NCI-H2029 (cell line): ENCODE data around the gene NDRG3.
A peak's percentile ranks its signal among the peaks of the same experiment; 100 is the strongest.
"Not testable (repeated sequence)": the region's sequence is repeated elsewhere in the genome, so short reads cannot be mapped to it uniquely, and the experiment has no call there.

Experiments used
- DNase-seq: peaks from one replicate; lab custom pipeline; 2025; lab: John Stamatoyannopoulos, UW

NDRG3 gene

DNA sequence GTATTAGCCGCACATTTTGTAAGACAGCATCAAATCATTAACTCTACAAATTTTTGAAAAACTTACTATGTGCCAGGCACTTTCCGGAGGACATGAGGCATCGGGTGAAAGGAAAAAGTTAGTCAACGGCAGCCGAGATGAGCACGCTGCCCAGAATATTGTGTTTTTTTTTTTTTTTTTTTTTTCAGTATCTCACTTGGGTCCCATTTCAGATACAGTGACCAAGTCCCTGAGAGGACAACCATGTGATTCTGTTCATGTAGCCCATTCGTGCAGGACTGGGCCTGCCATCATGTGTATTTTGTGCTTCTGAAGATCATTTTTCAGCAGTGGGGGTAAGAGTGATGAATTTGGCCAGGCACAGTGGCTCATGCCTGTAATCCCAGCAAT, 101.2 kb downstream of the NDRG3 start:
- no peak for DNase-seq

DNA sequence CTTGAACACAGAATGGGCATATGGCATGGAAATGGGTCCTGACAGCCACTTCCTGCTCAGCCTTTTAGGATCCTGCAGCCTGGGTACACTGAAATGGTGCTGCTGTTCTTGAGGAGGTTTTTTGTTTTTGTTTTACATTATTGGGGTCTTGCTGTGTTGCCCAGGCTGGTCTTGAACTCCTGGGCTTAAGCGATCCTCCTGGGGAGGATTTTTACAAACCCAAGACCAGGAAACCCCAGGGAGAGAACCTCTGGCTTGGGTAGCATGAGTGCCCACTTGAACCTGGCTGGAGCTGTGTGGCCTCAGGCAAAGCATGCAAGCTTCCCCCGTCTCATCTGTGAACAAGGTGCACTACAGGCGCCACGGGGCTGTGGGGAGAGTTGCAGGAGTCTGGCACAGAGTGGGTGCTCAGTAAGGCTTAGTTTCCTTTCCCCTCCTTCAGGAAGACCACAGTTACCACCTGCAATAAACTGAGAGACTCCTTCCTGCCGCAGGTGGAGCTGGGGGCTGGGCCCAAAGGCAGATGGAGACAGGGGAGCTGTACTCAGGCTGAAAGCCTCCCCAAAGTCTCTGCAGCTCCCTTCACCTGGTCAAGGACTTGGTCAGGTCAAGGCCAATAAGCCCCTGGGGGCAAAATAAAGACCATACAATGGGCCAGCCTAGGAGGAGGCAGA, 101.7 kb downstream of the NDRG3 start:
- DNase-seq = peak; percentile 9

DNA sequence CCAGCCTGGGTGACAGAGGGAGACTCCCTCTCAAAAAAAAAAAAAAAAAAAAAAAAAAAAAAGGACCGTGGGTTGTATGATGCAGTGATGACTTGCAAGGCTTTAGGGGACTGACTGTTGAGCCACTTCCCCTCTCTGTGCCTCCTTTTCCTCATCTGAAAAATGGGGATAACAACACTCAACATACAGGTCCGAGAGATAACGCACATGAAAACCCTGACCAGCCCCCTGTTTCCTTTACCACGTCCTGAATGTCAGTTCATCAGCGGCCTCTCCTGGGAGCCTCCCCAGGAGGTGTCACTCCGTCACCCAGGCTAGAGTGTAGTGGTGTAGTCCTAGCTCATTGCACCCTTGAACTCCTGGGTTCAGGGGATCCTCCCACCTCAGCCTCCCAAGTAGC, 103.8 kb downstream of the NDRG3 start:
- no peak for DNase-seq

DNA sequence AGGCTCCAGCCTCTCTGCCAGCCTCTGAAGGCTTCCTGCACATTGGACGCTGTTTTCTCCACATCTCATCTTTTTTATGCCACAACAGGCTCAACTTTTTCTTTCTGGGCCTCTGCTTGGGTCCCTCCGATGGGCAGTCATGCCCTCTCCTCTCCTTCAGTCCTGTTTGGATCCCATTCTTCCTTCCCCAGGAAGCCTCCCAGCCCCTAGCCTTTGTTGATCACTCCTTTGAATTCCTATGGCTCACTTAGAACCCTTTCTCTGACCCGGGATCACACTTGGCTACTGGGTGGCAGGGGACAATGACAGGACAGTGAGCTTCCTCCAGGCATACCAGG, 104.4 kb downstream of the NDRG3 start:
- no peak for DNase-seq

DNA sequence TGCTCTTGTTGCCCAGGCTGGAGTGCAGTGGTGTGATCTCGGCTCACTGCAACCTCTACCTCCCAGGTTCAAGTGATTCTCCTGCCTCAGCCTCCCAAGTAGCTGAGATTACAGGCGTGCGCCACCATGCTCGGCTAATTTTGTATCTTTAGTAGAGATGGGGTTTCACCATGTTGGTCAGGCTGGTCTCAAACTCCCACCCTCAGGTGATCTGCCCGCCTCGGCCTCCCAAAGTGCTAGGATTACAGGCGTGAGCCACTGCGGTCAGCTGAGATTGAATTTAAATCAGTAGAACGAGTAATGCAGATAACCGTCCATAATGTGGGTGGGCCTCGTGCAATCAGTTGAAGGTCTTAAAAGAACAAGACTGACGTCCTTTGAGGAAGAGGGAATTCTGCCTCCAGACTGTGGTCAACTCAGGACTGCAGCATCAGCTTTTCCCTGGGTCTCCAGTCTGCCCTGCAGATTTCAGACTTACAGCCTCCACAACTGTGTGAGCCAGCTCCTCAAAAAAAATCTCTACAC, 107.0 kb downstream of the NDRG3 start:
- not testable (repeated sequence) for DNase-seq

DNA sequence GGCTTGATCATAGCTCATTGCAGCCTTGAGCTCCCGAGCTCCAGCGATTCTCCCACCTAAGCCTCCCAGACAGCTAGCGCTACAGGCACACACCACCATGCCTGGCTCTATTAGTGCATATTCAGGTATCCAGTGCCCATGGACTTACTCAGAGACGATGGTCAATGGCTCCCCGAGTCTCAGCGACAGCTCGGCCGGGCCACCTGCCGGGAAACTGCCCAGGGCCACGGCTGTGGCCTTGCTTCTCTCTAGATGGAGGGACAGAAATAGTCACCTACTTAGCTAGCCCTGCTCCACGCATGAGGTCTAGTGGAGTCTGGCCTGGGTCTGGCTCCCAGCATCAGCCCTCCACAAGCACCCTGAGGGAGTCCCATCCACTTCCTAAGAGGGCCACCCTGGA, 111.5 kb downstream of the NDRG3 start:
- no peak for DNase-seq

DNA sequence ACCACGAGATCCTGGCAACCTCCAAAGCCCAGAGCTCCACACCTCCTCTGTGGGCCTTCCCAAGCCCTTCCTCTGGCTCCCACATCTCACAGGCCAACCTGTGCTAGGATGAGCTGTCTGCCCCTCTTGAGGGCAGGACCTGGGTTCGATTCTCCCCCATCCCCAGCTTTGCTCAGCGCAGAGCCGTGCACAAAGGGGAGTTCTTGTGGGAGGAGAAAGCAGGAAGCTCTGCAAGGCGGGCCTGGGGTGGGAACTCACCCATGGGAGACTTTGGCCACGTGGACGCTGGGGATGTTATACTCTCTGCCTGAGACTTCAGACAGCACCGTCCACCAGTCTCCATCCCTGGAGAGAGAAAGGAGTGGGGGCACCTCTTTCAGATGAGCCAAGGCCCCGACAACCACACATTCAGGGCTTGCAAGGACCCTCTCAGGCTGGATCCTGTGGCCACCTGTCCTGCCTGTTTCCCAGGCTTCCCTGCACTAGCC, 112.6 kb downstream of the NDRG3 start:
- DNase-seq = no peak

DNA sequence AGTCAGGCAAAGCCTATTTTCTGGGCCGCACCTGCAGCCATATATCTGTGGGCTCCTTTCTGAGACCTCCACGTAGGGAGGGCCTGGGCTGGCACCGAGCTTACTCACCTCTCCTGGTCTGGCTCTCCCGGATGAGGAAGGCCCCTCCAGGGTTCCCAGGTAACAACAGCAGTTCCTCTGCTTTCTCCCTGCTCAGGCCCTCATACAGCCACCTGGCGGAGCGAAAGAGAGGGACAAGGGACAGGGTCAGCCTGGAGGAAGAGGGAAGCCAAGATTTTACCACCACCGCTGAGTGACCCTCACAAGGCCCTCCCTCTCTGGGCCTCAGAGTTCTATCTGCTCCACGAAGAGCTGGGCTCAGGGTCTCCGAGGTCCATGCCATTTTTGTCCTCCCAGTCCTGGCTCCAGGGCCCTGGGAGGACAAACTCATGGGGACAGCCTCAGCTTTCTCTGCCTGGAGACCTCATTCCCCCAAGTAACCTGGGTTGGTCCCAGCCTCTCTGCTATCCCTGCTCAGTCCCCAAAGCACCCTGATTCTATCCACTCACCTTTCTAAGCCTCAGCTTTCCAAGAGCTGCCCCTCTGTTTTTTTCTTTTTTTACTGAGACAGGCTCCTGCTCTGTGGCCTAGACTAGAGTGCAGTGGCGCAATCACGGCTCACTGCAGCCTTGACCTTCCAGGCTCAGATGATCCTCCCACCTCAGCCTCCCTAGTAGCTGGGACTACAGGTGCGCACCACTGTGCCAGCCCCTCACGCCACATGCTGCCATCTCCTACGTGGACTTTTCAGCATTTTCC, 113.2 kb downstream of the NDRG3 start:
- DNase-seq = no peak

DNA sequence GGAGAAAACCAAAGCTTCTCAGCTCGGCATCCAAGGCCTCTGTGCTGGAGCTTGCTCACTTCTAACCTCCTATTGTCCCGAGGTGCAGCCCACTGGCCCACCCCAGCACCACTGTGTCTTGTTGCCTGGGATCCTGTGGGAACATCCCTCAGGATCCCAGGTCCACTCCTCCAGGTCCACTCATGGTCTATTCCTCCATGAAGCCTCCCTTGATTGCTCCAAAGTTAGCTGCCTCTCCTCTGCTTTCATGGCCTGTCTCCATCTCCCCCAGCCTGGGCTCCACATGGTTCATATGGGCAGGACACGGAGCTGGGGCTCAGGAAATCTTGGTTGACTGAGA, 113.8 kb downstream of the NDRG3 start:
- DNase-seq = no peak

DNA sequence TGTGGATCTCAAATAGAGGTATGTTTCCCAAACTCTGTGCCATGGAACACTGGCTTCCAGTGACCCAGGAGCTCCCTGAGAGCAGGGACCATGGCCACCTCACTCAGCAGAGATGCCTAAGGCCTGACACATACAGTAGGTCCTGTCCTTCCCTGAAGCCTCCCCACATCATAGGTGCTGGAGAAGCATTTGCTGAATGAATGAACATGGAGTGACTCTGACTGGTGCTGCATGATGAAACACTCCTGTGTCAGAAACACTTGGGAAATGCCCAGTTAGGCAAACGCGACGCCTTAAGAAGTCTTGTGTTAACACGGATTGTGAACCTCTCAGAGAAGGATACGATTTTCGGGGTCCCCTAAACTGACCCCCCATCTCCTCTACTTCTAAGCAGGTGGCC, 114.2 kb downstream of the NDRG3 start:
- no peak for DNase-seq

DNA sequence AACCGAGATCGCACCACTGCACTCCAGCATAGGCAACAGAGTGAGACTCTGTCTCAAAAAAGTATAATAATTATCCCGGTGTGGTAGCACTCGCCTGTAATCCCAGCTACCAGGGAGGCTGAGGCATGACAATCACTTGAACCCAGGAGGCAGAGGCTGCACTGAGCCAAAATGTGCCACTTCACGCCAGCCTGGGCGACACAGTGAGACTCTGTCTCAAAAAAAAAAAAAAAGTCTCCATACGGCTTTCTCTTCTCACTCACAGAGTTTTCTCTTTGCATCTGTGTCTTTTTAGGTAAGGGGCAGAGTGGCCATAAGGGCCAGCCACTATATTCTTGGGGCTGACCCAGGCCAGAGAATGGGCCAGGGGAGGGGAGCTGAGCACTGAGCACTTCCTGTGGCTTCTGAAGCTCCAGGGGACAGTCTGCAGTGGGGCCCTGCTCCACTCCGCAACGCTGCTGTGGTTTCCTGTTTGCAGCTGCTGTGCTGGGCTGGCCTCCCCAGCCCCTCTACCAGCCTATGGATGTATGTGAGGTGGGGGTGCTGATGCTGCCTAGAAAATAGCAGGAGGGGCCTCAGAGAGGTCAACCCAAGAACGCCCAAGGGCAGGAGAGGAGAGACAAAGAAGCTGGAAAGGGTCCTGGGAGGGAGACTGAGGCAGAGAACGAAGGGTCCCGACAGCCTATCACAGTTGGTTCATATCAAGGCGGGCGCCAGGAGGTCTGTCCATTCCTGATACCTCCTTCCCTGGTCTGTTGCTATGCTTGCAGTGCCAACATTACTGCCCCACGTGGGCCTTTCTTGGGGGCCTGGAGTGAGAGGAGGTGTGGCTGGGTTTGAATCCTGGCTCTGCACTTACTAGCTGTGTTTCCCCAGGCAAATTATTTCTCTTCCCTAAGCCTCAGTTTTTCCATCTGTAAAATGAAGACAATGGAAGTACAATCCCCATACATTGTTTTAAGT, 115.9 kb downstream of the NDRG3 start:
- no peak for DNase-seq

DNA sequence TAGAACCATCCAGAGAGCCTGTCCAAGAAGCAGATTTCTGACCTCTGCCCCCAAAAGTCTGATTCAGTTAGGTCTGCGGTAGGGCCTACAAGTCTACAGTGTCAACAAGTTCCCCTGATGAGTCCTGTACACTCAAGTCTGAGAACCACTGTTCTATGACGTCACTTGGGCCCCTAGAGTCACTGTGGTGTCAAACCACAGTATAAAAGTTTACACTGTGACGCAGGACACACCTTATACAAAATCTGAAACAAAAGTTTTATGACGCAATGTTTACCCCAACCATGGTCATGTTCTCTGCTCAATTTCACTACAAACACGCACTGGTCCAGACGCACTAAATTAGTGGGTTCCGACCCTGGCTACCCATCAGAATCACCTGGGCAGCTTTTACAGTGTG, 117.8 kb downstream of the NDRG3 start:
- DNase-seq = no peak

DNA sequence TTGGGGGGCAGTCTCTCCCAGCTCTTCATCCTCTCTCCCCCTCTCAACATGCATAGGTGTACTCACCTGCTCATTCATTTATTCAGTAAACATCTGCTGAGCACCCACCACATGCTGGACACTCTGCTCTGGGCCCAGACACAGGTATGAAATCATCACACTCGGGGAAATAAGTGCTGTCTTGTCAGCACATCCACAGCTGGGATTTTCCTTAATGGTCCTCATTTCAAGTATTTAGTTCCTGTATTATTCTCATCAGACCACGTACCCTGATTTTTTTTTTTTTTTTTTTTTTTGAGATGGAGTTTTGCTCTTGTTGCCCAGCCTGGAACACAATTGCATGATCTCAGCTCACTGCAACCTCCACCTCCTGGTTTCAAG, 121.0 kb downstream of the NDRG3 start:
- DNase-seq = peak; percentile 86

DNA sequence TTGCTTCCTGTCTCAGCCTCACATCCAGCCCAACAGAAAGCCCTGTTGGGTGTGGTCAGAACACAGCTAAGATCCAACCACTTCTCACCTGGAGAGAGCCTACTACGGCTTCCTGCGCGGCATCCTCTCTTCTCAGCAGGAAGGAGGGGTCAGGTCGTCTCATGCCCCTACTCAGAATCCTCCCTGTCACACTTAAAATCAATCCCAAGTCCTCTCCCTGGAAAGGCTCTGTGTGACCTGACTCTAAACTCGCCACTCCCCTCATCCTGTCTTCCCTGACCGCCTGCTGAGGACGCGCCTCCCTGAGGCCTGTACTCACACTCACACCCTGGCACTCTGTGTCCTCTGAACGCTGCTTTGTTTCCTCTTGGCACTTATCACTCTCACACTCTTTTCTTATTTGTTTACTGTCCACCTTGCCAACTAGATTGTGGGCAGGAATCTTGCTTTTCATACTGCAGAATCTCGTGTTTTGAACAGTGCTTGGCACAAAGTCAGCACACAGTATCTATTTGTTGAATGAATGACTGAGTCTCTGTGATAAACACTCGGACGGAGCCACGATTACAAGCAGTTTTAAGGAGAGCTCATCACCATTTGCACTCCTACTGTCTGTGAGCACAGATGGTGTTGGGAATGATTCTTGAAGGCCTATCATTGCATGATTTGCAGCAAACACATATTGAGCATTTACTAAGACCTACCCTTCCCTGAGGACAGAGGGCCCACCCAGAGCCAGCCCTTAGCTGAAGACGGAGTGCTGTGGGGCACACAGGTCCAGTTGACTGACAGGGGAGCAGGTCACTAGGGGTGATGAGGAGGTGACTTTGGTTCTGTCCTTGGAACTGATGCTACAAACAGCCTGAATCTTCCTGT, 121.6 kb downstream of the NDRG3 start:
- DNase-seq = peak; percentile 82

DNA sequence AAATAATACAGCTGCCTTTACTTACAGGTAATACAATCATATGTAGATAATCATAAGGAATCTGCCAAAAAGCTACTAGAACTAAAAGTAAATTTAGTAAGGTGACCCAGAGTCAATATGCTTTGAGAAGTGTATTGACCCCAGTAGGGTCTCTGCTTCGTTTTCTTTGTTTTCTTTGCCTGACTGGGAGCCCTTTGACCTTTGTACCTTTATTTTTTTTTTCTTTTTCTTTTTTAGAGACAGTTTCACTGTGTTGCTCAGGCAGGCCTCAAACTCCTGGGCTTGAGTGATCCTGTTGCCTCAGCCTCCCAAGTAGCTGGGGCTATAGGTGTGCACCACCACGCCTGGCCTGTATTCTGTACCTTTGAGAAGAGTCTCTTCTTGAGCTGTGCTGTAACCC, 122.4 kb downstream of the NDRG3 start:
- DNase-seq = no peak

DNA sequence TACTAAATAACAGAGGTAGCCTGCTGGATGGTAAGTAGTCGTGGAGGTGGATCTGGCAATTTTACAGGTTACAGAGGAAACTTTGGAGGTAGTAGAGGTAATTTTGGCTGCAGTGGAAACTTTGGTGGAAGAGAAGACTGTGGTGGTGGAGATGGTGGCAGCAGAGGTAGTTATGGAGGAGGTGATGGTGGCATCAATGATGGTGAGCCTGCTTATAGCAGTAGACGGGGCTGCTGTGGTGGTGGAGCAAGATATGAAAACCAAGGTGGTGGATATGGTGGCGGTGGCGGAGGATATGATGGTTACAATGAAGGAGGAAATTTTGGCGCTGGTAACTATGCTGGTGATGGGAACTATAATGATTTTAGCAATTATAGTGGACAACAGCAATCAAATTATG, 125.0 kb downstream of the NDRG3 start:
- DNase-seq = no peak

DNA sequence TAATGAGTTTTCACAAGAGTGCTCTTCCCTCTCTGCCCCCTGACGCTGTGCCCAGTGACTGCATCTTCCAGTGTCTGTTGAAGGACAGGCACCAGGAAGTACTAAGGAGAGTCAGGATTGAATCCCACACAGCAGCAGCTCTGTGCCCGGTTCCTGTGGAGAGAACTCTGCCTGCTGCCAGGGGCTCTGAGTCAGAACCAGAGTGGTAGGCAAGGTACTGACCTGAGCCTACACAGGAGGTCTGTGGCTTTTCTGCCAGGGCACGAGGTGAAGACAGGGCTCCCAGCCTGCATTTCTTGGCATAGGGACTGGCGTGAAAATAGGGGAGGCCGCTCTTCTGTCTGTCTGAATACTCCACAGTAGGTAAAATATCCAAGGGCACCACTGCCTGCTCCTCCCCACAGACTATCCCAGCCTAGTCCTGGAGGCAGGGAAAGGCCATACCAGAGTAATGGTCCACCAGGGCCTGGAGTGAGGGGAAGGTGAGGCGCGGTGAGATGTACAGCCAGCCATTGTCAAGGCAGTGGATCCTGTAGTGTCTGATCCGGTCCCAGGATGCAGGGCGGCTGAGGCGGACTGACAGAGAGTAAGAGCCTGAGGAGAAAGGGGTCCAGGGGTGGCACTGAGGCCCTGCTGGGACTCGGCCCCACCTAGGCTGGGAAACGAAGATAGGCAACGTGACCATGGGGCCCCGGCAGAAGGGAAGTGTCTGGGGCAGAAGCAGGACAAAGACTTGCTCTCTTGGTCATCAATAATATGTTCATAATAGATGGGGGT, 130.9 kb downstream of the NDRG3 start:
- peak; percentile 51 for DNase-seq

DNA sequence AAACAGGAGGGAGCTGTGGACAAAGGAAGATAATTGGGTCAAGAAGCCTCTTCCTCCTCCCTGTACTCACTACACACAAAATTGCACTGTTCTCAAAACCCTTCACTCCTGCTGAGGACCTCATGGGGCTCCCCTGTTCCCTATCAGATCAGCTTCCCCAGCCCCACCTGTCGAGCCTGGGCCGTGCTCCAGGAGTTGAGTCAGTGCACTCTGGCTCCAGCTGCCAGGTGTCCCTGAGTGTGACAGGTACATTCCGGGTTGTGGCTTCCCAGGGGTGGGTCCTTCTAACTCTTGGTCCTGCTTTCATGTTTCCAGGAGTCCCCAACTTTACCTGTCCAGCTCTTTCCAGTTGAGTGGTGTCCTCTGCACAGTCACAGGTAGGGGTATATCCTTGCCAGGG, 131.9 kb downstream of the NDRG3 start:
- peak; percentile 95 for DNase-seq

DNA sequence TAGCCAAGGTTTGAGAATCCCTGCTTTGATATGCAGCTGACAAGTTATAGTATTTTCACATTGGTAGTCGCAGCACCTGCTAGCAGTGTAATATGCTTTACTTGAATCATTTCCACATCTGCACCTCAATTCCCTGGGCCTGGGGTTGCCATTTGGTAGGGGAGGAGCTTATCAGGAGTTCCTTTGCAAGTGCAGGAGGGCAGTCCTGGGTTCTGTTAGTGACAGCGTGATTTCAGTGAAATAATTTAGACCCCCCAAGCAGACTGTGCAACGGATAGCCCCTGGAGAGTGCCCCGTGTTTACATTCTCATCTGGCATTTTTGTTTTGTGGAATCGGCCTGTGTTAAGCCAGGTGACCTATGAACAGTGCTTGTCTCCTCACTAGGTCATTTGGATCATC, 134.3 kb downstream of the NDRG3 start:
- no peak for DNase-seq

DNA sequence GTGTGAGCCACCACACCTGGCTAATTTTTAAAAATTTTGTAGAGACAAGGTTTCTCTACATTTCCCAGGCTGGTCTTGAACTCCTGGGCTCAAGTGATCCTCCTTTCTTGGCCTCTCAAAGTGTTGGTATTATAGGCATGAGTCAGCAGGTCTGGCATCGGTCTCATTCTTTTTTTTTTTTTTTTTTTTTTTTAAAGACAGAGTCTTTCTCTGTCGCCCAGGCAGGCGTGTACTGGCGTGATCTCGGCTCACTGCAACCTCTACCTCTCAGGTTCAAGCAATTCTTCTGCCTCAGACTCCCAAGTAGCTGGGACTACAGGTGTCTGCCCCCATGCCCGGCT, 137.5 kb downstream of the NDRG3 start:
- DNase-seq = not testable (repeated sequence)
